Dendritic cell treated with granulocyte-macrophage colony-stimulating factor and Interleukin-4, amounts not matched to agents 40 ng/mL and 50 ng/mL, for 4 days (primary cell): ENCODE results near the gene MTSS2.
"Not testable (repeated sequence)": the region's sequence is repeated elsewhere in the genome, so short reads cannot be mapped to it uniquely, and the experiment has no call there.

Experiments
- H3K27ac Mint-ChIP-seq: one replicate; pipeline ENCODE4 v1.8.0; 2022; ENCODE audit warnings: mild to moderate bottlenecking, mixed read lengths
- H3K27me3 Mint-ChIP-seq: one replicate; pipeline ENCODE4 v1.8.0; 2022; ENCODE audit warnings: mild to moderate bottlenecking, mixed read lengths
- H3K36me3 Mint-ChIP-seq: one replicate; pipeline ENCODE4 v1.8.0; 2022; ENCODE audit warnings: low read depth, mixed read lengths
- H3K4me1 Mint-ChIP-seq: one replicate; pipeline ENCODE4 v1.8.0; 2022; ENCODE audit warnings: low read depth, mixed read lengths
- H3K4me3 Mint-ChIP-seq: one replicate; pipeline ENCODE4 v1.8.0; 2022; ENCODE audit warnings: mild to moderate bottlenecking, moderate library complexity, mixed read lengths
- H3K9me3 Mint-ChIP-seq: one replicate; pipeline ENCODE4 v1.8.0; 2022; ENCODE audit warnings: mixed read lengths
- intact Hi-C: fragments of 100-400 bp; cut with micrococcal nuclease; formaldehyde crosslinking; loops from one replicate; pipeline ENCODE4 v1.15.0; 2022

MTSS2 gene

GRCh38 chr16:70646260-70647241 is 39.3 kb downstream of the MTSS2 start, which contains the start of gene IL34:
IL34 (plus strand) TSS chr16:70646559; CDS start chr16:70646948, 389 bp downstream.
- no peaks in the 10 kb centered on the region for H3K36me3 Mint-ChIP-seq
- intact Hi-C loops = no loop called here

GRCh38 chr16:70644763-70645597 is 40.9 kb downstream of the MTSS2 start:
- intact Hi-C loops = no loop called here
- Mint-ChIP-seq H3K4me1 (no peaks in the 10 kb centered on the region), H3K9me3 (peaks cover 8% of the 10 kb centered on the region), H3K27me3 (no peaks in the 10 kb centered on the region), H3K4me3 (no peak overlapping the region), H3K27ac (no peak overlapping the region), H3K36me3 (no peaks in the 10 kb centered on the region)

More at GRCh38 chr16:70646260-70647241, 39.3 kb downstream of the MTSS2 start, which contains the start of gene IL34:
- Mint-ChIP-seq H3K9me3 (peaks cover 8% of the 10 kb centered on the region), H3K4me1 (no peaks in the 10 kb centered on the region), H3K27me3 (no peaks in the 10 kb centered on the region), H3K4me3 (no peak within 1 kb of the TSS), H3K27ac (no peak within 1 kb of the TSS)

- H3K4me3 Mint-ChIP-seq, H3K27ac Mint-ChIP-seq, H3K9me3 Mint-ChIP-seq, H3K27me3 Mint-ChIP-seq, H3K36me3 Mint-ChIP-seq, intact Hi-C loops, H3K4me1 Mint-ChIP-seq: not testable (repeated sequence)
Observed at GRCh38 chr16:70643264-70643663, 42.6 kb downstream of the MTSS2 start.

GRCh38 chr16:70642633-70643032 is 43.2 kb downstream of the MTSS2 start:
- Mint-ChIP-seq H3K4me1 (no peaks in the 10 kb centered on the region), H3K9me3 (peaks cover 8% of the 10 kb centered on the region), H3K27ac (no peak overlapping the region), H3K36me3 (no peaks in the 10 kb centered on the region), H3K4me3 (no peak overlapping the region), H3K27me3 (no peaks in the 10 kb centered on the region)
- intact Hi-C loops = no loop called here

- H3K4me1 Mint-ChIP-seq = no peaks in the 10 kb centered on the region
- H3K36me3 Mint-ChIP-seq = no peaks in the 10 kb centered on the region
- no peaks in the 10 kb centered on the region for H3K9me3 Mint-ChIP-seq
- no peak overlapping the region for H3K4me3 Mint-ChIP-seq
- intact Hi-C loops = no loop called here
- no peak overlapping the region for H3K27ac Mint-ChIP-seq
- H3K27me3 Mint-ChIP-seq = no peaks in the 10 kb centered on the region
Observed at GRCh38 chr16:70638814-70639792, 46.8 kb downstream of the MTSS2 start.
